Gastrocnemius medialis (tissue), 4 donors: ENCODE data around the gene SORT1. TPM values are rescaled to one million over a fixed set of nuclear protein-coding genes. Genes with fewer than 3 reads are reported as not detected.

Experiments
- ATAC-seq, 2 donors: fragments of 150-250 bp; one replicate each; pipeline ENCODE4 v1.9.1; 2016
- DNase-seq, 2 donors: peaks; one replicate each; pipeline ENCODE4 v3.0.0-alpha.2; 2019
- H3K27ac ChIP-seq, 4 donors: fragments of 200-600 bp; sonication (generic); 1 replicate in 1 of 4; 2 replicates in 3 of 4; pipeline ENCODE4 v1.5.1; 2016 to 2018; ENCODE audit warnings: mild to moderate bottlenecking in 2 of 4, moderate library complexity in 1 of 4
- H3K27me3 ChIP-seq, 3 donors: fragments of 200-600 bp; sonication (generic) in 2 of 3; 1 replicate in 1 of 3; 2 replicates in 2 of 3; pipeline versions ENCODE4 v1.5.1 to v1.6.0; 2016 to 2019; ENCODE audit warnings: mild to moderate bottlenecking in 1 of 3, moderate library complexity in 1 of 3
- H3K36me3 ChIP-seq, 2 donors: fragments of 200-600 bp; sonication (generic) in 1 of 2; one replicate each; pipeline ENCODE4 v1.5.1; 2017 to 2018
- H3K4me1 ChIP-seq, 2 donors: fragments of 200-600 bp; sonication (generic) in 1 of 2; one replicate each; pipeline ENCODE4 v1.5.1; 2016 to 2017; ENCODE audit warnings: mild to moderate bottlenecking in 2 of 2
- H3K4me3 ChIP-seq, 4 donors: fragments of 200-600 bp; sonication (generic) in 3 of 4; 1 replicate in 1 of 4; 2 replicates in 3 of 4; pipeline ENCODE4 v1.5.1; 2016 to 2019; ENCODE audit warnings: mild to moderate bottlenecking in 2 of 4
- H3K9me3 ChIP-seq, 3 donors: fragments of 200-600 bp; sonication (generic) in 2 of 3; 1 replicate in 1 of 3; 2 replicates in 2 of 3; pipeline ENCODE4 v1.5.1; 2016 to 2019
- CTCF ChIP-seq, 5 experiments: fragments of 450-650 bp in 3 of 5; fragments of 200-600 bp in 2 of 5; sonication (generic) in 2 of 5; IDR thresholded peaks in 4 of 5; conservative IDR thresholded peaks in 1 of 5; 1 replicate in 4 of 5; 2 replicates in 1 of 5; pipeline ENCODE4 v1.5.1; 2016 to 2019; ENCODE audit warnings: antibody characterized with exemption in 5 of 5, mild to moderate bottlenecking in 3 of 5, moderate library complexity in 3 of 5
- POLR2A ChIP-seq, 2 donors: fragments of 450-650 bp; IDR thresholded peaks; one replicate each; pipeline ENCODE4 v1.6.1; 2017; ENCODE audit warnings: antibody characterized with exemption in 2 of 2, mild to moderate bottlenecking in 2 of 2, moderate library complexity in 2 of 2
- in situ Hi-C, 4 donors: fragments of 200-750 bp; cut with MboI; loops; one replicate each; pipeline versions ENCODE4 v1.15.0 to v1.8.0; 2017; ENCODE audit warnings: low sequenced_read_pairs in 4 of 4
- intact Hi-C: fragments of 100-400 bp; cut with DNase I; formaldehyde crosslinking; loops from one replicate; pipeline ENCODE4 v1.15.1; 2023; ENCODE audit warnings: low total_unique reads
- total RNA-seq, 4 donors: library from RNA; depleted of rRNA; stranded (reverse); fragments of >200 nt; gene quantifications; one replicate each; pipeline versions ENCODE4 v1.1.0 to v1.2.3, GENCODE V29; 2016

SORT1 gene
- total RNA-seq, 4 donors from 2014 or later = 93.7 to 226 (median 190) TPM

GRCh38 chr1:109259674-109260557 is 137.8 kb downstream of the SORT1 start:
- no peak overlapping the region for H3K27ac ChIP-seq
- DNase-seq = no peak
- intact Hi-C loops = no loop called here
- H3K4me3 ChIP-seq = no peak overlapping the region
- no peaks in the 10 kb centered on the region for H3K27me3 ChIP-seq
- ATAC-seq = no peak
- no peaks in the 10 kb centered on the region for H3K9me3 ChIP-seq
- peaks cover 7 to 8% of the 10 kb centered on the region in 2 donors for H3K4me1 ChIP-seq
- TF ChIP-seq POLR2A (IDR thresholded peaks at IDR 0.05) (no peak), CTCF (IDR thresholded peaks at IDR 0.05 in 4 of 5, conservative IDR thresholded peaks at IDR 0.05 in 1 of 5) (no peak)
- in situ Hi-C loops = loop anchor here in 1 of 4 donors (10.0 kb wide), 1 partner anchor 145 kb away; no protein-coding TSS in a partner anchor
- H3K36me3 ChIP-seq = no peaks in the 10 kb centered on the region

Other genes starting within 250 kb of the SORT1 start
- 100 to 1,000 TPM in 1 of 4 donors, 10 to 100 TPM in 3; 97.6 to 116 (median 98.7) TPM for gene SARS1, start 184.0 kb downstream of the SORT1 start, total RNA-seq
- gene CELSR2, start 148.4 kb downstream of the SORT1 start, total RNA-seq = 10 to 100 TPM in 1 of 4 donors, 1 to 10 TPM in 3; 5.8 to 12.5 (median 7.9) TPM
- gene PSRC1, start 114.8 kb downstream of the SORT1 start, total RNA-seq = 1 to 10 TPM in 1 of 4 donors, under 1 TPM in 2, not detected in 1; 0.19 to 2.3 (median 0.84) TPM
- 1 to 10 TPM in 1 of 4 donors, not detected in 3; 3.1 TPM for gene MYBPHL, start 90.9 kb downstream of the SORT1 start, total RNA-seq
- 10 to 100 TPM; 63.5 to 82.5 (median 78.2) TPM for gene PSMA5, start 28.5 kb upstream of the SORT1 start, total RNA-seq
- 100 to 1,000 TPM in 1 of 4 donors, 10 to 100 TPM in 3; 15.7 to 127 (median 83.7) TPM for gene SYPL2, start 68.6 kb upstream of the SORT1 start, total RNA-seq
- gene ATXN7L2, start 86.0 kb upstream of the SORT1 start, total RNA-seq = 10 to 100 TPM in 1 of 4 donors, 1 to 10 TPM in 3; 2.1 to 12.1 (median 6.5) TPM
- 1 to 10 TPM; 3.1 to 8.0 (median 3.9) TPM for gene CYB561D1, start 96.2 kb upstream of the SORT1 start, total RNA-seq
- 10 to 100 TPM in 3 of 4 donors, 1 to 10 TPM in 1; 8.6 to 20.9 (median 15.1) TPM for gene AMIGO1, start 111.8 kb upstream of the SORT1 start, total RNA-seq
- not detected for gene GPR61, start 142.0 kb upstream of the SORT1 start, total RNA-seq
- 1 to 10 TPM in 3 of 4 donors, under 1 TPM in 1; 0.90 to 2.5 (median 1.8) TPM for gene GNAI3, start 150.7 kb upstream of the SORT1 start, total RNA-seq
- gene GNAT2, start 221.7 kb upstream of the SORT1 start, total RNA-seq = not detected
- gene AMPD2, start 221.9 kb upstream of the SORT1 start, total RNA-seq = 10 to 100 TPM in 2 of 4 donors, 1 to 10 TPM in 2; 5.3 to 19.4 (median 10.4) TPM